IPS-20b (cell line): Measurements from ENCODE around the gene PTGDS.

Experiments
- H3K27ac ChIP-seq: one replicate; pipeline ENCODE4 v1.5.1; 2013; ENCODE audit warnings: low read length
- H3K27me3 ChIP-seq: 2 replicates; pipeline ENCODE4 v1.6.1; 2013; ENCODE audit warnings: mild to moderate bottlenecking, low read length, inconsistent platforms; ENCODE audit not compliant: insufficient read depth
- H3K36me3 ChIP-seq: 2 replicates; pipeline ENCODE4 v1.6.1; 2013; ENCODE audit warnings: low read depth, mild to moderate bottlenecking, inconsistent platforms, low read length, moderate library complexity; ENCODE audit not compliant: insufficient read depth
- H3K4me1 ChIP-seq: 2 replicates; pipeline ENCODE4 v1.6.1; 2013; ENCODE audit warnings: mild to moderate bottlenecking, control low read depth, inconsistent platforms, low read length, moderate library complexity; ENCODE audit not compliant: insufficient read depth
- H3K4me3 ChIP-seq: 2 replicates; pipeline ENCODE4 v1.5.1; 2013; ENCODE audit warnings: mild to moderate bottlenecking, low read length, inconsistent platforms
- H3K9ac ChIP-seq: 2 replicates; pipeline ENCODE4 v1.6.1; 2013; ENCODE audit warnings: low read depth, mild to moderate bottlenecking, inconsistent platforms, low read length, moderate library complexity
- H3K9me3 ChIP-seq: 2 replicates; pipeline ENCODE4 v1.6.1; 2013; ENCODE audit warnings: mild to moderate bottlenecking, low read depth, low read length, inconsistent platforms; ENCODE audit not compliant: insufficient read depth

Gene PTGDS

DNA sequence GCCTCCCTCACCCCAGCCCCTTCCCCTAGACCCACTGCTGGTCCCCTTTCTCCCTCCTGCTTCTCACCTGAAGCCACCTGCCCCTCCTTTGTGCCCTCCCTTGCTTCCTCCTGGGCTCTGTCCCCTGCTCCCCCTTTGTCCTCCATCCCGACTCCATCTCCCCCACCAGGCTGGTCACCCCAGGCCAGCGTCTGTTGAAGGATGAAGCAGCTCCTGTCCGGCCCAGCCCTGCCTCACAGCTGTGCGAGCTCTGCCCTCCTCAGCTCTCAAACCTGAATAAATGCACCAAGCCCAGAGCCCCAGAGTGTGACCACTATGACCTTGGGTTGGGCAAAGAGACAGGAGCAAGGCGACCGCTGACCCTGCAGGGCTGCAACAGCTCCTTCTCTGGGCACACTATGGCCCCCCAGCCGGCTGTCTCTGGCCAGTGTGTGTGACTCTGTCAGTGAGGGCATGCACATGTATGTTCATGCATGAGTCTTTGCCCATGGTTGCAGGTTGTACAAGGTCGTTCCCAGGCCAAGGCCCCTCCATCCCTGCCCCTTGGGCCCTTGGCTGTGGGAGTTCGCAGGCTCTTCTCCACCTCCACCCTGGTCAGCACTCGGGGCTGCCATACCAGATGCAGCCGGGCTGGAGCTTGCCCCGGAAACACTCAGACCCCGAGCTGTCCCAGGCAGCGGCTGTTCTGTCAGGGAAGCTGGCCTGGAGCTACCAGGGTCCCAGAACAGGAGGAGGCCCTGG is 21.9 kb upstream of the PTGDS start:
- no peak overlapping the region for H3K9ac ChIP-seq
- H3K27me3 ChIP-seq: no peaks in the 10 kb centered on the region
- H3K27ac ChIP-seq: no peak overlapping the region
- no peaks in the 10 kb centered on the region for H3K9me3 ChIP-seq
- H3K4me3 ChIP-seq: no peak overlapping the region
- peaks cover 3% of the 10 kb centered on the region; the same call in 1 of the 2 replicates for H3K4me1 ChIP-seq
- no peaks in the 10 kb centered on the region for H3K36me3 ChIP-seq

DNA sequence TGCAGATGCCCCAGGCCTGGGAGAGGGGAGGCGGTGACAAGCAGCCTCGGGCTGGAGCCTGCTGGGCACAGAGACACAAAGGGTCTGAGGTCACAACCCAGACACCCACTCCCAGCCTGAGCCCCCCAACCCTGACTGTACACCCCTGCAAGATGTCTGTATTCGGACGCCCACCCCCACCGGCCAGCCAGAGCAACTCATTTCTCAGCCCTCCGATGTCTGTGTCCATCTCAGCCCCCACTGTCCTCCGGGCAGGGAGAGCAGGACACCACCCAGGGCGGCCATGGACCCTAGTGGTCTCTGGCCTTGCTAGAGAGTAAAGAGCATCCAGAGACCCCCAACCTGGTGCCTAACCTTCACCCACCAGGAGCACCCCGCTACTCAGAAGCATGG is 21.4 kb upstream of the PTGDS start:
- no peaks in the 10 kb centered on the region for H3K9me3 ChIP-seq
- no peak overlapping the region for H3K4me3 ChIP-seq
- H3K9ac ChIP-seq: no peak overlapping the region
- no peaks in the 10 kb centered on the region for H3K4me1 ChIP-seq
- H3K27ac ChIP-seq: no peak overlapping the region
- H3K27me3 ChIP-seq: no peaks in the 10 kb centered on the region
- no peaks in the 10 kb centered on the region for H3K36me3 ChIP-seq

DNA sequence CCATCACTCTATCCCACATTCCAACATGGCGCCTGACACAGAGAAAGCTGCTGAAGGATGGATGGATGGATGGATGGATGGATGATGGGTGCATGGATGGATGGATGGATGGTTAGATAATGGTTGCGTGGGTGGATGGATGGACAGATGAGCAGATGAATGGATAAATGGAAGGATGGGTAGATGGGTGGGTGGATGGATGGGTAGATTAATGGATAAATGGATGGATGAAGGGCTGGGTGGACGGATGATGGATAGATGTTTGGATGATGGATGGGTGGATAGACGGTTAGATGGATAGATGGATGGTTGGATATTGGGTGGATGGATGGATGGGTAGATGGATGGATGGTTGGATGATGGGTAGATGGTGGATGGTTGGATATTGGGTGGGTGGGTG is 20.7 kb upstream of the PTGDS start:
- H3K27me3 ChIP-seq: no peaks in the 10 kb centered on the region
- H3K27ac ChIP-seq: no peak overlapping the region
- H3K4me1 ChIP-seq: no peaks in the 10 kb centered on the region
- no peaks in the 10 kb centered on the region for H3K9me3 ChIP-seq
- no peak overlapping the region for H3K4me3 ChIP-seq
- H3K9ac ChIP-seq: no peak overlapping the region
- H3K36me3 ChIP-seq: no peaks in the 10 kb centered on the region

DNA sequence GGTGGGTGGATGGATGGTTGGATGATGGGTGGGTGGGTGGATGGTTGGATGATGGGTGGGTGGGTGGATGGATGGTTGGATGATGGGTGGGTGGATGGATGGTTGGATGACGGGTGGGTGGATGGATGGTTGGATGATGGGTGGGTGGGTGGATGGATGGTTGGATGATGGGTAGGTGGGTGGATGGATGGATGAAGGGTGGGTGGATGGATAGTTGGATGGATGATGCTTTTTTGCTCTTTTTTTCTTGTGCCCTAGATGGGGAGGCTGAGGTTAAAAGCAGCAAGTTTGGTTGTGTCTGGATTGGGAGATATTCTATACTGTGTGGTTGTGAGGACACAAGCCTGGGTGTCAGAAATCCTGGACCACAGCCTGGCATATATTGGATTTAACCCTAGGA is 19.8 kb upstream of the PTGDS start:
- no peak overlapping the region for H3K9ac ChIP-seq
- H3K27ac ChIP-seq: no peak overlapping the region
- H3K9me3 ChIP-seq: no peaks in the 10 kb centered on the region
- H3K4me3 ChIP-seq: no peak overlapping the region
- no peaks in the 10 kb centered on the region for H3K4me1 ChIP-seq
- H3K36me3 ChIP-seq: no peaks in the 10 kb centered on the region
- H3K27me3 ChIP-seq: no peaks in the 10 kb centered on the region

DNA sequence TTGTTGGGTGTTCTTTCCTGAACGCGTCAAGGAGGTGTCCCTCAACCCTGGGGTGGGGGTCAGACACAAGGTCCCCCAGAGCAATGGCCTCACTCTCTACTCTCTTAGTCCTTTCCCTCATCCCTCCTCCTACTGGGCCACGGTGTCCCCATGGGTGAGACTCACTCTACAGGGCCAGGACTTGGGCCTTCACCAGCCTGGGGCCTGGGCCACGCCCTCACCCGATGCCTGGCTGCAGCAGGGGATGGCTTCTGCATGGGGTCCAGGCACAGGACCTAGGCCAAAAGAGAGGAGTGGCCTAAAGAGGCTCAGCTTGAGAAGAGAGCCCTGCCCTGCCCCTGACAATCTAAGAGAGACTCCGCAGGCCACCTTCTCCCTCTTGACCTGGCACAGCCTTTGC is 19.4 kb upstream of the PTGDS start:
- Histone ChIP-seq H3K4me1 (no peaks in the 10 kb centered on the region), H3K9me3 (no peaks in the 10 kb centered on the region), H3K27me3 (no peaks in the 10 kb centered on the region), H3K9ac (no peak overlapping the region), H3K4me3 (no peak overlapping the region), H3K36me3 (no peaks in the 10 kb centered on the region), H3K27ac (no peak overlapping the region)

DNA sequence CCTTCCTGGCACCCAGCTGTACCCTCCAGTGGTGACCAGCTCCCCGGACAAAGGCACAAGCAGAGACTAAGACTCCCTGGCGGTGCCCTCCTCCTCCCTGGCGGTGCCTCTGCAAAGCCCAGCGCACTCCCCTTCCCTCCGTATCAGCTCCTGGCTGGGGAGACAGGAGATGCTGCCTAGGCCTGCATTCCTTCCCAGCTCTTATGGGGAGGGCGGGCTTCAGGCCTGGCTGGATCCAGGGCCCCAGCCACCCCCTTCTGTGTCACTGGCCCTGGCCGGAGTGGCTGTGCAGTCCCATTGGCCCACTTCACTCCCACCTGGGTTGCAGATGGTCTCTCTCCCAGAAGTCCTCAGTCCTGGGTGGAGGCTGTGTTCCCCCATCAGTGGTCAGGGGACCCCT is 18.8 kb upstream of the PTGDS start:
- Histone ChIP-seq H3K36me3 (no peaks in the 10 kb centered on the region), H3K27me3 (no peaks in the 10 kb centered on the region), H3K9ac (no peak overlapping the region), H3K27ac (no peak overlapping the region), H3K4me3 (no peak overlapping the region), H3K9me3 (no peaks in the 10 kb centered on the region), H3K4me1 (no peaks in the 10 kb centered on the region)

DNA sequence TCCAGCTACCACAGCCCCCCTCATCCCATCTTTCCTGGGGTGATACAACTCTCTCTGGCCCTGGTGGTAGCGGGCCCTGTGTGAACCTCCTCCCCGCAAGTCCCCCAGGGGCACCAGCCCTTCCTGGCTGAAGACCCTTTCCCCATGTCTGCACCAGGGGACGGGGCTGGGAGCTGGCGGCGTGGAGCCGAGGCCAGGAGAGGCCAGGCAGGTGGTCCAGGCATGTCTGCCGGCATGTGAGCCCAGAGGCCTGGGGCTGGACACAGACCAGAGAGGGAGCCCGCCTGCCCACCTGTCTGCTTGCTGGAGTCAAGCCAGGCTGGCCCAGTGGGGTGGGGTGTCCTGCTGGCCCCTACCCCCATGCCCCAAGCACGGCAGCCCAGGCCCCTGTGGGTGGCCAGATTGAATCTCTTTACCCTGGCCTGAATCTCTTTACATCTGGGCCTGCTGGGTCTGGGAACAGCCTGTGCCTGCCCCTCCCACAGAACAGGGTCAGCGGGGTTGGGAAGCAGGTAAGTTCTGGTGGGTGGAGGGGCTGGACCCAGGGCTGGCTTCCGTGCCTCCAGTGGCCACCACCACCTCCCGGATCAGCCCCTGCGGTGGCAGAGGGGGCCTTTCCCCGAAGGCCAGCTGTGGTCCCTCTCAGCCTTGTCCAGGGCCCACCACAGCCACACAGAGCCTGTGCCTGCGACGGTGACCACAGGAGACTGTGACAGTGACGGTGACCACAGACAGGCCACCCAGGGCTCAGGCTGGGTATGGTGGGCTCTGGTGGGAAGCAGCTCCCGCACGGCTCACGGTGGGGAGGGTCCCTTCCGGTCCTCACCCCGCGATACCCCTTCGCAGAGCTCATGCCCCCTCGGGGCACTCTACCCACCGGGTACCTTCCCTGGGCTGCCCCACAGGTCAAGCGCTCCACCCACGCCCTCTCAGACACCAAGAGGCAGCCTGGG is 18.1 kb upstream of the PTGDS start:
- Histone ChIP-seq H3K4me3 (no peak overlapping the region), H3K9ac (no peak overlapping the region), H3K36me3 (no peaks in the 10 kb centered on the region), H3K4me1 (no peaks in the 10 kb centered on the region), H3K9me3 (no peaks in the 10 kb centered on the region), H3K27ac (no peak overlapping the region), H3K27me3 (no peaks in the 10 kb centered on the region)

DNA sequence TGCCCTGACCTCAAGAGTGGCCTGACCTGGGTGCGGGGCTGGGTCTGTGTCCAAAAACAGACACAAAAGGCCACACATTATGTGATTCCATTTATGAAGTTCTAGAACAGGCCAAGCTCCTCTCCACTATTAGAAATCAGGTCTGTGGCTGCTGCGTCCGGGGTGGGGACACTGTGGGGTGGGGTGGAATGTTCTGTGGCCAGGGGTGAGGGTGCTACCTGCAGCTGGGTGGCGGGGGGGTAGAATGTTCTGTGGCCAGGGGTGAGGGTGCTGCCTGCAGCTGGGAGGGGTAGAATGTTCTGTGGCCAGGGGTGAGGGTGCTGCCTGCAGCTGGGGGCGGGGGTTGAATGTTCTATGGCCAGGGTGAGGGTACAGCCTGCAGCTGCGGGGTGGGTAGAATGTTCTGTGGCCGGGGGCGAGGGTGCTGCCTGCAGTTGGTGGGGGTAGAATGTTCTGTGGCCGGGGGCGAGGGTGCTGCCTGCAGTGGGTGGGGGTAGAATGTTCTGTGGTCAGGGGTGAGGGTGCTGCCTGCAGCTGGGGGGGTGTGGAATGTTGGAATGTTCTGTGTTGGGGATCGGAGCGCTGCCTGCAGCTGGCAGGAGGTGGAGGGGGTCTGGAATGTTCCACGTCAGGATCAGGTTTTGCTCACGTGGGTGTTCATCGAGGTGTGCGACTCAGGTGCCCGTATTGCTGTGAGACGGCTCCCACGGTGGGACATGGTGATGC is 16.9 kb upstream of the PTGDS start:
- H3K27me3 ChIP-seq: no peaks in the 10 kb centered on the region
- no peaks in the 10 kb centered on the region for H3K4me1 ChIP-seq
- no peaks in the 10 kb centered on the region for H3K36me3 ChIP-seq
- H3K4me3 ChIP-seq: no peak overlapping the region
- no peak overlapping the region for H3K27ac ChIP-seq
- no peak overlapping the region for H3K9ac ChIP-seq
- H3K9me3 ChIP-seq: no peaks in the 10 kb centered on the region

DNA sequence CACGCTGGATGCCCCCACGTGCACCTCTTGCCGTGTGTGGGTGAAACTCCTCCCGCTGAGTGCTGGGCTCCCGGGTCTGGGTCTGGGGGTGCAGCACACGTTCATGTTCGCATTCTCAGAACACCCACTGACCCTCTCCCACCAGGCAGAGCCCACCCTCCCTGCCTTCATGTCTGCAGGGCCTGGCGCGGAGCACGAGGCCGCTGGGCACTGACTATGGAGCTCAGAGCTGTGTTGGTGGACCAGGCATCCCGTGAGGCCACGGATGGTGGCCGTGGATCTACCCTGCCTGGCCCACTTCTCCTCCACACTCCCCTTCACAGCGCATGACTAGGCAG is 16.4 kb upstream of the PTGDS start:
- H3K9ac ChIP-seq: no peak overlapping the region
- no peaks in the 10 kb centered on the region for H3K4me1 ChIP-seq
- H3K4me3 ChIP-seq: no peak overlapping the region
- no peaks in the 10 kb centered on the region for H3K27me3 ChIP-seq
- H3K27ac ChIP-seq: no peak overlapping the region
- H3K36me3 ChIP-seq: no peaks in the 10 kb centered on the region
- no peaks in the 10 kb centered on the region for H3K9me3 ChIP-seq

DNA sequence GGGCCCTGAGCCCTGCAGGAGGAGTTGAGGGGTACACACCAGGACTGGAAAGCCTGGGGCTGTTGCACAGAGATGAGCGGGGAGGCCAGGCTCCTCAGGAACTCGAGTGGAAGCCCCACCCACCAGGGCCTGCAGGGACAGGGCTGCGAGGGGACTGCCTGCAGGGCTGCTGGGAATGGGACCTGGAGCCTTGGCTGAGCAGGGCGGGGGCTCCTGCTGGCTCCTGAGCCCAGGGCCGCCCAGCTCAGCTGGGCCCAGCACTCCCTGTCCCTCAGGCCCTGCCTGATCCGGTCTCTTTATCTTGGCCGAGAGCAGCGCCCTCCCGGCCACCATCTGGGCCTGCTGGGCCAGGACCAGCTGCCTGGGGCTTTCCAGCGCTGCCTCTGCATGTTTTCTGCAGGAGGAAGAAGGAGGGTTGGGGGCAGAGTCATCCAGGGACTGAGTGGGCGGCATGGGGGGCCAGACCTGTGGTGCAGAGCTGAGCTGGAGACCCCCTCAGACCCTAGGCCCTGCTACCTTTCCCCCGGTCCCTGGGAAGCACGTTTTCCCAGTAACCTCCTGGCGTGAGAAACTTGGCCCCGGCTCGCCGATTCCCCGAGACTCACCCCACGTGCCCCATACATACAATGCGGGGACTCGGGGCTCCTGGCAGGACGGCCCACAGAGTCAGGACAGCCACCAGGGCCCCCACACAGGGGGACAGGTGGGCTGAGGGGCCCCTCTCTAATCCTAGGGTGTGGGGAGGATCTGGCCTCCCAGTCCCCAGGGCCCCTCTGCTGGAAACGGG is 15.8 kb upstream of the PTGDS start:
- Histone ChIP-seq H3K27ac (no peak overlapping the region), H3K9ac (no peak overlapping the region; the same call in 1 of the 2 replicates), H3K27me3 (no peaks in the 10 kb centered on the region), H3K9me3 (no peaks in the 10 kb centered on the region), H3K36me3 (no peaks in the 10 kb centered on the region), H3K4me3 (no peak overlapping the region), H3K4me1 (no peaks in the 10 kb centered on the region)

DNA sequence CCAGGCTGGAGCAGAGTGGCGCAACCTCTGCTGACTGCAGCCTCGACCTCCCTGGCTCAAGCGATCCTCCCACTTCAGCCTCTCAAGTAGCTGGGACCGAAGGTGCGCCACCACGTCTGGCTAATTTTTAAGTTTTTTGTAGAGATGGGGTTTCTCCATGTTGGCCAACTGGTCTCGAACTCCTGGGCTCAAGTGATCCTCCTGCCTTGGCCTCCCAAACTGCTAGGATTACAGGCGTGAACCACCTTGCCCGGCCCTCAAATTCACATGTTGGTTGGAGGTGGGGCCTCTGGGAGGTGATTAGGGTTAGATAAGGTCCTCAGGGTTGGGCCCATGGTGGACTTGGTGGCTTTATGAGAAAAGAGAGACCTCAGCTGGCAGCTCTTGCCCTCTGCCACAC is 15.1 kb upstream of the PTGDS start:
- no peaks in the 10 kb centered on the region for H3K4me1 ChIP-seq
- no peak overlapping the region for H3K9ac ChIP-seq
- H3K4me3 ChIP-seq: no peak overlapping the region
- H3K36me3 ChIP-seq: no peaks in the 10 kb centered on the region
- no peak overlapping the region for H3K27ac ChIP-seq
- no peaks in the 10 kb centered on the region for H3K27me3 ChIP-seq
- H3K9me3 ChIP-seq: no peaks in the 10 kb centered on the region
